Endothelial cell of umbilical vein (primary cell): ENCODE measurements around the gene CEP250.

ENCODE experiments used
- CTCF ChIP-seq, 2 donors: IDR thresholded peaks; 1 replicate in 1 of 2; 2 replicates in 1 of 2; pipeline ENCODE4 v1.5.1; 2011; ENCODE audit warnings: low read length in 2 of 2, mild to moderate bottlenecking in 2 of 2, moderate library complexity in 2 of 2, control low read depth in 1 of 2, inconsistent platforms in 1 of 2, low read depth in 1 of 2; ENCODE audit not compliant: insufficient read depth in 1 of 2; ENCODE audit errors: extremely low read depth in 1 of 2
- EZH2 ChIP-seq: IDR thresholded peaks from 2 replicates; pipeline ENCODE4 v1.6.1; 2012; ENCODE audit warnings: borderline replicate concordance, low read depth, mild to moderate bottlenecking, moderate library complexity, low read length, inconsistent platforms; ENCODE audit not compliant: severe bottlenecking
- FOS ChIP-seq: IDR thresholded peaks from 2 replicates; pipeline ENCODE4 v1.6.1; 2011; ENCODE audit warnings: mild to moderate bottlenecking, low read length, moderate library complexity, borderline replicate concordance; ENCODE audit not compliant: insufficient read depth
- JUN ChIP-seq: IDR thresholded peaks from 2 replicates; pipeline ENCODE4 v1.6.1; 2011; ENCODE audit warnings: borderline replicate concordance, low read depth; ENCODE audit not compliant: insufficient read length, insufficient read depth
- MAX ChIP-seq: IDR thresholded peaks from 2 replicates; pipeline ENCODE4 v1.6.1; 2011; ENCODE audit not compliant: insufficient read depth, insufficient read length
- POLR2A ChIP-seq: IDR thresholded peaks from 2 replicates; pipeline ENCODE4 v1.6.1; 2012; ENCODE audit warnings: low read depth, mild to moderate bottlenecking, control low read depth, low read length
- POLR2AphosphoS5 ChIP-seq: IDR thresholded peaks from 2 replicates; pipeline ENCODE4 v1.6.1; 2012; ENCODE audit warnings: low read depth, mild to moderate bottlenecking, control low read depth, low read length, moderate library complexity; ENCODE audit not compliant: insufficient read depth

GRCh38 chr20:35555951-35556645, 100.7 kb downstream of the CEP250 start:
- no peak for TF ChIP-seq CTCF (IDR thresholded peaks at IDR 0.05; ENCODE audit: extremely low read depth in 1 of 2, insufficient read depth in 1 of 2, low read depth in 1 of 2, low read length in 2 of 2)
- TF ChIP-seq EZH2 = no peak
- no peak for TF ChIP-seq POLR2A
- TF ChIP-seq MAX = no peak
- TF ChIP-seq FOS = no peak
- TF ChIP-seq JUN = no peak
- no peak for TF ChIP-seq POLR2AphosphoS5
